Measurements from ENCODE around the gene GRAMD2B. TPM values are rescaled to one million over a fixed set of nuclear protein-coding genes. Genes with fewer than 3 reads are reported as not detected.

GRAMD2B gene
- total RNA-seq, 1 experiment from 2014 or later = 6.7 TPM

DNA sequence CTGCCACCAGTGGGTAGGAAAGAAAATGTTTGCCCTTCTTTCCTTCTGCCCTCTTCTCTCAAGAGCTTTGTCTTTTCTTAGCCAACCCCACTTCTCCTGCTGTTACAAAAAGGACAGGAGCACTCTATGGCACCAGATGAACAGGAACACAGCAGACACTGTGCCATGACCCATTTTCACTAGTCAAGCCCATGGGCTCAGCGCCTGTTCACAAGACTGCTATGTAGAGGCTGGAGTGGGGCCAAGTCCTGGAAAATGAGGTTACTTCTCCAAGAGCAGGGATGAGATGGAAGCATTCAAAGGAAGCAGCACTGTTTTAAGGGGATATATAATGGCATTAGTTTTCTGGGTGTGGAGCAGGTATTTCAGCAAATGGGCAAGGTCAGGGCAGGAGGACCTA is 46.8 kb upstream of the GRAMD2B start:
- no peak overlapping the region for H3K23ac ChIP-seq (ENCODE audit: insufficient read length, low read depth, low read length)

More for the DNA sequence above, 46.8 kb upstream of the GRAMD2B start:
- Histone ChIP-seq H4K8ac (replicated peaks; ENCODE audit: insufficient read length, low read depth, low read length) (no peak overlapping the region), H3K4ac (ENCODE audit: low read depth, low read length) (no peak overlapping the region), H3T11ph (ENCODE audit: low read length) (no peak overlapping the region), H3K9me3 (ENCODE audit: control insufficient read depth, low read depth, low read length) (no peaks in the 10 kb centered on the region), H3K79me2 (ENCODE audit: insufficient read depth, low read length) (no peaks in the 10 kb centered on the region), H3K79me1 (ENCODE audit: insufficient read depth, low read depth, low read length, poor library complexity, severe bottlenecking) (no peaks in the 10 kb centered on the region), H2BK120ac (ENCODE audit: low read depth, low read length, poor library complexity, severe bottlenecking) (no peak overlapping the region), H2AFZ (ENCODE audit: low read length) (no peak overlapping the region), H3K27me3 (ENCODE audit: insufficient read depth, low read length) (no peaks in the 10 kb centered on the region), H2BK5ac (ENCODE audit: insufficient read length, low read length) (no peak overlapping the region), H3K4me2 (ENCODE audit: insufficient read depth, insufficient read length, low read length) (no peak overlapping the region), H3K23me2 (ENCODE audit: insufficient read length, low read depth, low read length, poor library complexity, severe bottlenecking) (no peaks in the 10 kb centered on the region), H4K5ac (ENCODE audit: insufficient read length, low read depth, low read length) (no peak overlapping the region), H3K56ac (ENCODE audit: insufficient read length, low read depth, low read length) (no peak overlapping the region), H3K9ac (ENCODE audit: extremely low read depth, insufficient read length, low read length) (no peak overlapping the region), H3K14ac (ENCODE audit: insufficient read depth, low read length) (no peak overlapping the region), H2BK12ac (ENCODE audit: insufficient read length, low read depth, low read length) (no peak overlapping the region), H4K91ac (ENCODE audit: insufficient read length, low read depth, low read length) (no peak overlapping the region), H4K20me1 (ENCODE audit: control insufficient read depth, insufficient read depth, insufficient read length) (no peaks in the 10 kb centered on the region), H2AK5ac (ENCODE audit: insufficient read length, low read length) (no peak overlapping the region), H2BK20ac (ENCODE audit: low read depth, low read length, poor library complexity, severe bottlenecking) (no peak overlapping the region), H3K27ac (ENCODE audit: insufficient read length, low read depth, low read length) (no peak overlapping the region), H3K4me1 (ENCODE audit: insufficient read depth, low read length) (peaks cover 3% of the 10 kb centered on the region; the same call in 1 of the 2 replicates), H3K18ac (ENCODE audit: insufficient read length, low read depth, low read length) (no peak overlapping the region), H2BK15ac (ENCODE audit: low read depth, low read length) (no peak overlapping the region)
- no CpG with 5 or more reads among the region's 1 CpG for WGBS (ENCODE audit: extremely low coverage, insufficient read length, low lambda C conversion rate)
- H3K36me3 Mint-ChIP-seq (ENCODE audit: insufficient read depth in 1 of 3, low read depth in 3 of 3) = peaks cover 0 to 4% (median 0%) of the 10 kb centered on the region in 3 experiments; a peak in 1 of 7 replicates
- no peak overlapping the region for H3K4me3 Mint-ChIP-seq
- DNase-seq = no peak
- no peak overlapping the region; a peak in 1 of 7 replicates for H3K27ac Mint-ChIP-seq
- H3K27me3 Mint-ChIP-seq (ENCODE audit: low read depth) = no peaks in the 10 kb centered on the region
- TF ChIP-seq, protein P1, sequence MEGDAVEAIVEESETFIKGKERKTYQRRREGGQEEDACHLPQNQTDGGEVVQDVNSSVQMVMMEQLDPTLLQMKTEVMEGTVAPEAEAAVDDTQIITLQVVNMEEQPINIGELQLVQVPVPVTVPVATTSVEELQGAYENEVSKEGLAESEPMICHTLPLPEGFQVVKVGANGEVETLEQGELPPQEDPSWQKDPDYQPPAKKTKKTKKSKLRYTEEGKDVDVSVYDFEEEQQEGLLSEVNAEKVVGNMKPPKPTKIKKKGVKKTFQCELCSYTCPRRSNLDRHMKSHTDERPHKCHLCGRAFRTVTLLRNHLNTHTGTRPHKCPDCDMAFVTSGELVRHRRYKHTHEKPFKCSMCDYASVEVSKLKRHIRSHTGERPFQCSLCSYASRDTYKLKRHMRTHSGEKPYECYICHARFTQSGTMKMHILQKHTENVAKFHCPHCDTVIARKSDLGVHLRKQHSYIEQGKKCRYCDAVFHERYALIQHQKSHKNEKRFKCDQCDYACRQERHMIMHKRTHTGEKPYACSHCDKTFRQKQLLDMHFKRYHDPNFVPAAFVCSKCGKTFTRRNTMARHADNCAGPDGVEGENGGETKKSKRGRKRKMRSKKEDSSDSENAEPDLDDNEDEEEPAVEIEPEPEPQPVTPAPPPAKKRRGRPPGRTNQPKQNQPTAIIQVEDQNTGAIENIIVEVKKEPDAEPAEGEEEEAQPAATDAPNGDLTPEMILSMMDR (conservative IDR thresholded peaks at IDR 0.05) = no peak
- H3K9me3 Mint-ChIP-seq = peaks cover 0 to 7% of the 10 kb centered on the region in 2 experiments; a peak in 1 of 5 replicates
- peaks cover 15 to 22% of the 10 kb centered on the region in 2 experiments for H3K4me1 Mint-ChIP-seq
